Measurements from ENCODE around the gene ANGPTL5.
A peak's percentile ranks its signal among the peaks of the same experiment; 100 is the strongest.
"Not testable (repeated sequence)": the region's sequence is repeated elsewhere in the genome, so short reads cannot be mapped to it uniquely, and the experiment has no call there.

The ANGPTL5 gene

DNA sequence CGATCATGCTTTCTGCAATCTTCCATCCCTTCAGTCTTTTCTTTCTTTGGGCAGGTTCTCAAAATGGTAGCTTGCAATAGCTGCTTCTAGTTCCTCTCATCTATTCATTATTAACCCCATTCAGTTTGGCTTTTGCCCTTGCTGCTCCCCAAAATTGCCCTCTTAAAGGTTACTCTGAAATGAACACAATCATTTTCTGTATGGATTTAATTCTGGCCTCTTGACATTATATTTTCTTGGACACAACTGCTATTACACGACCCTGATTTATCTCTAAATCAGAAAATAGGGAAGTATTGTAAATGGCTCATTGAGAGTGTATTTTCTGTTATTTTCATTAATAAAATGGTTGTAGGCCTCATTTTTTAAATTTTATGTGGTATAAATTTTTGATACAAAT is at the start of gene ANGPTL5:
Gene ANGPTL5 (minus strand): TSS at position 101 of the 400 bp plus-strand sequence. CDS start 8,613 bp downstream, outside the sequence.
- DNase-seq = no peak

DNA sequence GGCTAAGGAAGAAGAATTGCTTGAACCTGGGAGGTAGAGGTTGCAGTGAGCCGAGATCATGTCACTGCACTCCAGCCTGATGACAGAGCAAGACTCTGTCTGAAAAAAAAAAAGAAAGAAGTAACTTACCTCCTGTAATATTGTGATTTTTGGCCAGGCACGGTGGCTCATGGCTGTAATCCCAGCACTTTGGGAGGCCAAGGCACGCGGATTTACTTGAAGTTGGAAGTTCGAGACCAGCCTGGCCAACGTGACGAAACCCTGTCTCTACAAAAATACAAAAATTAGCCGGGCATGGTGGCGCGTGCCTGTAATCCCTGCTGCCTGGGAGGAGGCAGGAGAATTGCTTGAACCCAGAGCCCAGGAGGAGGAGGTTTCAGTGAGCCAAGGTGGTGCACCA is 47.9 kb upstream of the ANGPTL5 start:
- not testable (repeated sequence) for DNase-seq

- DNase-seq = no peak
Observed at GRCh38 chr11:101960231-101960630, 43.9 kb upstream of the ANGPTL5 start.

DNA sequence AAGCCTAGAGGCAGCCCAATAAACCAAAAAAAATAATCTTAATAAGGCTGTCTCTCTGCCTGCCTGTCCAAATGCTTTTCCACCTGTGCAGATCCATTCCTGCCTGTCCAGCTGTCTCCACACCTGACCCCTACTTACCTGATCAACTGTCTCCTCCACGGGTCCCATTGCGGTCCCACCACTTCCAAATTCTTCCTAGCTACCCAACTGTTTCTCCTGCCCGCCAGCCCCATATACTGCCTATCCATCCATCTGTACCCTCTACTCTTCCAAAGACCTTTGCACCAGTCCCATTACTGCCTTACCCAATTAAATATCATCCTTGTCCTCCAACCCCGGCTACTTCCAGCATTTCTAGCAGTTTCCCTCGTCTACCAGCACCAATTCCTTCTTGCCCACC is 39.4 kb upstream of the ANGPTL5 start:
- DNase-seq = no peak

DNA sequence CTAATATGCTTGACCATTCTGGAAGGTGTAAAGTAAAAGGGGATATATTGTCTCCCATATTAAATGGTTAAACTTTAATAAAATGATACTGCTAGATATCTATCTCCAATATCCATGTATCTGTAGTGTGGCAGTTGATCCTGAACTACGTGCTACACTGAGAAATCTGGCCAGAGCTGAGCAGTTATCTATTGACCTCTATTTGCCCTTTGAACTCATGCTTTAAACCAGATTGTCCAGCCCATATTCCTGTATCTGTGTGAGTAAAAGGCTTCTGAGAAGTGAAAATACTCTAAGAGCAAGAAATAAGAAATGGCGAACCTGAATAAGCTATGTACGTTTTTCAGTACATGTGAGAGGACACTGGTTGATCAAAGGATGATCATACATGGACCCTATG is 39.0 kb upstream of the ANGPTL5 start:
- DNase-seq = no peak

GRCh38 chr11:101949680-101950220 is 33.4 kb upstream of the ANGPTL5 start:
- no peak for DNase-seq

DNA sequence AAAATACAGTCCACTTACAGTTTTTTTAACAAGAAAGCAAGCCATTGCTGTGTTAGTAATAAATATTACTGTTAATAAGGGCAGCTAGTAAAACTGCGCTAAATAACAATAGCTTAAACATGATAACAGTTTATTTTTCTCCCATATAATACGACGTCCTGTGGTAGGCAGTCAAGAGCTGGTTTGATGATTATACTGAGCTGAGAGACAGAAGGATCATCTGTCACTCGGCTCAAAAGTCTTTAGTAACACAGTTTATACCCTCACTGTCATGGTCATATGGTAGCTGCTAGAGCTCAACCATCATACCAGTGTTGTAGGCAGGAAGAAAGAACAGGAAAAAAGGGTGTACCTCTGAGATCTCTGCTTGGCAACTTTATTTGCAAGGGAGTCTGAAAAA is 29.1 kb upstream of the ANGPTL5 start:
- DNase-seq = no peak

DNA sequence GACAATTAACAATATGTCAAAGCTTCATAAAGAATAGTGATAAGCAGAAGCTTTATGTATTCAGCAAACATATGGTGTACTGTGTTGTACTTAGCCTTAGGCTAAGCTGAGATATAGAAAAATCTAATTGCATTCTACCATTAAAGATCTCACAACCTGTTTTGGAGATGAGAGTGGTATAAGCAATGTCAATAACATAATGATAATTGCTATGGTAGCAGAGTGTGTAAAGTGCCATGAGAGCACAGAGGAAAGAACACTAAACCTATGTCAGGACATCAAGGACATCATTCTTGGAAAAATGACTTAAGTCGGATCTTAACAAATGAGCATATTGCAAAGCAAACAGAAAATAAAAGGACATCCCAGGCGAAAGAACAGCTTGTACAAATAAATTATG is 28.6 kb upstream of the ANGPTL5 start:
- DNase-seq = no peak

GRCh38 chr11:101940901-101941520 is 24.7 kb upstream of the ANGPTL5 start:
- no peak for DNase-seq

DNA sequence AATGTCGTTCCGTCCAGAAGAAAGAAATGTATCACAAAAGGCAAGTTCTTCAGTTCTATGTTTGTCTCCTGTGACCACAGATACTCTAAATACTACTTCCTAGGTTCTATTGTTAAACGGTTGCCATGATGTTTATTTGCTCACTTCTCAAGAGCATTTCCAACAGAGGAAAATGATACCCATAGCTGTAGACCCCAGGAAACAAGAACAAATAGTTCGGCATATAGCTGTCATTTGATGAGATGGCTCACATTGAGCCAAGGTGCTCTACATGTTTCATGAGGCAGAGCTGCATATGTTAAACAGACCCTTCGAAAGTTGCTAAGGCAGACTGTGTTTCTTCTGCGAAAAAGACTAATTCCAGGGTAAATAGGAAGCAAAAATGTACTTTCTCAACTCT is 15.4 kb upstream of the ANGPTL5 start:
- no peak for DNase-seq

GRCh38 chr11:101929294-101929915 is 13.1 kb upstream of the ANGPTL5 start:
- DNase-seq = no peak

DNA sequence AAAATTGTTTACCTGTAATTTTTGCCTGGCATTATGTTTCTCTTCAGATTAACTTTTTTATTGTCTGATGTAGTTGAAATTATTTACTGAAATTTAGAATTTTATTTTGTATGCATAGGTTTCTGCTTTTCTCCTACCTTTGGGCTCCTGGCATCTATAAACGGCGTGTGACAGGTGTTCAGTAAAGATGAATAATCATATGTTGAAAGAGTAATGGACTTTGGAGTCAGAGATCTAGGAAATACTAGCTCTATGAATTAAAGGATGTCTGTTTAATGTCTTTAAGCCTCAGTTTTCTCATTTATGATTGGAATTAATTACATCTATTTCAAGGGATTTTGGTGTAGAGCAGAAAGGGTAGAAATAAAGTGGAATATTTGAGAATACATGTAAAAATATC is 7.2 kb upstream of the ANGPTL5 start:
- DNase-seq = peak; percentile 29 to 72

- no peak for DNase-seq
Observed at GRCh38 chr11:101920992-101921391, 4.7 kb upstream of the ANGPTL5 start.

- peak; percentile 18 to 48 for DNase-seq
Observed at GRCh38 chr11:101917226-101917625, 904 bp upstream of the ANGPTL5 start.

- peak; percentile 55 for DNase-seq
Observed at GRCh38 chr11:101915791-101916291, 481 bp downstream of the ANGPTL5 start.

DNA sequence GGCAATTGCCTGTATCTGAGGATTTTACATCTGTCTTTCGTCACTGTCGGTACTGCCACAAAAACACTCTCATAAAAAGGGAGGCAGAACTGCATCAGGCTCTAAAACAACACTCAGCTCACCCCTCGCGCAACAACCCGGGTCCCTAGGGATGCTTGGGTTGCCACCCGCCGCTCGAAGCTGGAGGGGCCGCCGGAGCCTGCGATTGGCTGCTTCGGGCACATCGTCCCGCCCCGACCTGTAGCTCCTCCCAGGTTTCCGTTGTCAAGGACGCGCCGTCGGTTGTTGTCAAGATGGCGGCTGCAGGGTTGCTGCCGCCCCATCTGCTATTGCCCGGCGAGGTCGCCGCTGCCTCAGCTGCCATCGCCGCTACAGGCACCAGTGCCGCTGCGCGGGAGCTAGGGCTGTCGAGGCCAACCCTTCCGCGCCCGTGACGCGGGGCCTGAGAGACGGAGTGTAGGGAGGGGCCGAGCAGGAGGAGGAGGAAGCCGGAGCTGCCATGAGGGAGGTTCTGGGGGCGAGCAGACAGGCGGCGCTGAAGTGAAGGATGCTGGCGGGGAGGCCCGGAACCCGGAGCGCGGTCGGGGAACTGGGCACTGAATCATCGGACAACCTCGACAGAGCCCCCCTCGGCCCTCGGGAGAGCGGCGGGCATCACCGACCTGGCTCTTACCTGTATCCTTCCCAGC is 1.4 kb downstream of the ANGPTL5 start, which contains the start of gene CEP126:
Gene CEP126 (plus strand): TSS at position 273 of the 689 bp plus-strand sequence. CDS start 275 bp downstream, at position 548.
- peak; percentile 97 to 99 for DNase-seq

DNA sequence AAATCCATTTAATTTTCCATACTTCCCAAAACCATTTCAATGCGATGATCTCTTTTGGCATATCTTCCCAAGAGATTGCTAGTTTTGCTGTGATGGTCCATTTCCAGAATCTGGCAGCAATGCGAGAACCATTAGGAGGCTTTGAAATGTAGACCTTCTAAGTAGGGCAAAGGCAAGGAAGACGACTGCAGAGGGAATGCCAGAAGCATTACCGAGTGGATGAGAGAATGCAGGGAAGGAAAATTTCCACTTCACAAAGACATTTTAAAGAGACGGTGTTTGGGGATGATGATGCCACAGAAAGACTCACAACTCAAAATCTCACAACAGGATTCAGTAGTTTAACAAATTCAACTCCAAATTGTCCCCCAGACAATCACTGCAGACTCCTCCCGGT is 2.0 kb downstream of the ANGPTL5 start:
- peak in 1 of 2 experiments; percentile 49 for DNase-seq

GRCh38 chr11:101913656-101914055 is 2.7 kb downstream of the ANGPTL5 start:
- no peak for DNase-seq

GRCh38 chr11:101912823-101913284 is 3.5 kb downstream of the ANGPTL5 start:
- DNase-seq = no peak

DNA sequence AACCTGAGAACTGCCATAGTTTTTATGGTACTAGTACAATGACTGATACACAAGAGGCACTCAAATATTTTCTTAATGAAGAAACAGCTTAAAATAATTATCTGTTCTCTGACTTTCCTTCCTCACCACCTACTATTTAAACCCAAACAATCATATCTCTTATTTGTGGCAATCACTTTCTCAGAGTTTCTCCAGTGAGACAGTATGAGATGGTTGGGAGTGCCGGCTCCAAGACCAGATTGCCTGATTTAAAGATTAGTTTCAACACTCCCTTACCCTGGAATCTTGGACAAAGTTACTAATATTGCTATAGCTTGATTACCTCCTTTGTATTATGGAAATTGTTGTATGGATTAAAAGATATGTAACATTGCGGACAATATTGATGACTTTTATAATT is 7.2 kb downstream of the ANGPTL5 start:
- no peak for DNase-seq

DNA sequence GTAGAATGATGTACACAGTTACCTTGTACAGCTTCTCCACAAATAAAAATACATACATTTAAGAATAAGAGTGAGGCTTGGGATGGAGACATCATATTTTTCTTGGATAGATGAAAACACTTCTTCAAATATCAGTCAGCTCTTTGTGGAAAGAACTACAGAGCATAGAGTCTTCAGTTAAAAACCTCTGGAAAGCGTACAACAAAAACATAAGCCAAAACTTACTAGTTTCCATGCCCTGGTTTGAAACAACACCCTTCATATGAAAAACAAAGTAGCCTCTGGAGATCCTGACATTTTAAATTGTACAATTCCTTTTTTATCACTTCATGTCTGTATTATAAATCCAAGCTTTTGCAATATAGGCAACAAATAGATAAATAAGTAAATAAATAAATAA is 8.5 kb downstream of the ANGPTL5 start:
- no peak for DNase-seq

- DNase-seq = no peak
Observed at GRCh38 chr11:101894505-101894904, 21.8 kb downstream of the ANGPTL5 start.

DNA sequence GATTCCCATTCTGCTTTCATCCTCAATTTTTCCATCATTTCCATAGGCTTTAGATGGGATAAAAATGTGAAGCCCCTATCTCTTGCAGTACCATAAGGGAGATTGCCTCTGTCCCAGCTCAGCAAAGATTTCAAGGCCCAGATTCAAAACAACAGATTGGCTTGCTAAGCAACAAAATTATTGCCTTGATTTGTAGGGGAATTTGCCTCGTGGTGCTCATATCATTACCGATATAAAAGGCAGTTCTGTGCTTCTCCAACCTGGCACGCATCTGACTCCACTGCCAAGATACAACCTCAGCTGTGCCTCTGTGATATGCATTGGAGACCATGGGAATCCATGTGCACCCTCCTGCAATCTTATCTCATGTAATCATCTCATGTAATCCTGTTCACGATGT is 26.6 kb downstream of the ANGPTL5 start:
- DNase-seq = no peak

- no peak for DNase-seq
Observed at GRCh38 chr11:101885631-101886030, 30.7 kb downstream of the ANGPTL5 start.

All from NCI-H526 (cell line).